Nephron (organoid): Measurements from ENCODE around the gene MMP15.

Experiments used
- H3K27ac Mint-ChIP-seq, 3 experiments: 2 replicates each; pipeline ENCODE4 v1.8.0; 2020; ENCODE audit warnings: mixed read lengths in 3 of 3, mild to moderate bottlenecking in 2 of 3, moderate library complexity in 1 of 3
- H3K27me3 Mint-ChIP-seq: 2 replicates; pipeline ENCODE4 v1.8.0; 2021; ENCODE audit warnings: low read depth, mild to moderate bottlenecking, moderate library complexity, mixed read lengths
- H3K36me3 Mint-ChIP-seq: 2 replicates; pipeline ENCODE4 v1.8.0; 2020; ENCODE audit warnings: low read depth, mixed read lengths
- H3K4me1 Mint-ChIP-seq: 2 replicates; pipeline ENCODE4 v1.8.0; 2020; ENCODE audit warnings: mixed read lengths
- H3K4me3 Mint-ChIP-seq, 3 experiments: 2 replicates each; pipeline ENCODE4 v1.8.0; 2020; ENCODE audit warnings: mild to moderate bottlenecking in 3 of 3, mixed read lengths in 3 of 3, moderate library complexity in 2 of 3
- H3K9me3 Mint-ChIP-seq: 2 replicates; pipeline ENCODE4 v1.8.0; 2020; ENCODE audit warnings: mixed read lengths
- TF ChIP-seq, protein P1 (sequence below), 3 experiments: fragments of 200-600 bp; sonication (generic); IDR thresholded peaks; one replicate each; pipeline ENCODE4 v1.5.0; 2021; ENCODE audit warnings: antibody characterized with exemption in 3 of 3; ENCODE audit not compliant: unreplicated experiment in 3 of 3

MMP15 gene

DNA sequence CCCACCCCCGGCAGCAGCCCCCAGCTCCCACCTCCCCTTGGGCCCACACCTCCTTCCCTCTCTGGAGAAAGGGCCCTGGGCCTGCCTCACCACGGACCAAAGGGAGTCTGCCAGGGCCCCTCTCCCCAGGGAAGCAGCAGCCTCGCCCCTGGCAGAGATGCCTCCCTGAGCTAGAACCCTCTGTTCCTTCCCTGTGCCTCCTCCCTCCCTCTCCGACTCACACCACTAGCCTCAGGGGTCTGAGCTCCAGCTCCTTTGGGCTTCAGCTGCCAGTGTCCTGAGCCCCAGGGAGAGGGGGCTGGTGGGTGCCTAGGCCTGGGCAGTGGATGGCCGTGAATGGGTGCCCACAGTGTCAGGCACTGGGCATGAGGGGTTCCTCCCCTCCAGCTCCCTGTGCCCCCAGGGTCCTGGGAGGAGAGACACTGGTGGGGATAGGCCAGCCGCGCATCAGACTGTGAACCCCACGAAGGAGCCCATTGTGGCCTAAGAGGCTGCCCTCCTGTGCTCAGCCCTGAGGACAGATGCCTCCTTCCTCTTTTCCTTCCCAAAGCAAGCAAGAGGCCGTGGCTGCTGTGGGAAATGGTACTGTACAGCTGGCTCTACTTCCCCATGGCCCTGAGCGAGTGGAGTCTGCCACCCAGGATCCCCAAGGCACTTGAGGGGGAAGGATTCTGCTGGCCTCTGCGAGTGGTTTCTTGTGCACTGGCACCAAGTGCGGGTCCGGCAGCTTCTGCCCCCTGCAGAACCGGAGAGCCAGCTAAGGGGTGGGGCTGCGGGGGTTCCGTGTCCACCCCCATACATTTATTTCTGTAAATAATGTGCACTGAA lies 20.7 kb downstream of the MMP15 start:
- peaks cover 3% of the 10 kb centered on the region for H3K27me3 Mint-ChIP-seq
- H3K4me3 Mint-ChIP-seq = no peak overlapping the region
- peaks cover 24% of the 10 kb centered on the region for H3K4me1 Mint-ChIP-seq
- no peaks in the 10 kb centered on the region for H3K9me3 Mint-ChIP-seq
- H3K27ac Mint-ChIP-seq = peak overlapping the region in 1 of 3 experiments; percentile 26
- H3K36me3 Mint-ChIP-seq = no peaks in the 10 kb centered on the region
- TF ChIP-seq, protein P1, sequence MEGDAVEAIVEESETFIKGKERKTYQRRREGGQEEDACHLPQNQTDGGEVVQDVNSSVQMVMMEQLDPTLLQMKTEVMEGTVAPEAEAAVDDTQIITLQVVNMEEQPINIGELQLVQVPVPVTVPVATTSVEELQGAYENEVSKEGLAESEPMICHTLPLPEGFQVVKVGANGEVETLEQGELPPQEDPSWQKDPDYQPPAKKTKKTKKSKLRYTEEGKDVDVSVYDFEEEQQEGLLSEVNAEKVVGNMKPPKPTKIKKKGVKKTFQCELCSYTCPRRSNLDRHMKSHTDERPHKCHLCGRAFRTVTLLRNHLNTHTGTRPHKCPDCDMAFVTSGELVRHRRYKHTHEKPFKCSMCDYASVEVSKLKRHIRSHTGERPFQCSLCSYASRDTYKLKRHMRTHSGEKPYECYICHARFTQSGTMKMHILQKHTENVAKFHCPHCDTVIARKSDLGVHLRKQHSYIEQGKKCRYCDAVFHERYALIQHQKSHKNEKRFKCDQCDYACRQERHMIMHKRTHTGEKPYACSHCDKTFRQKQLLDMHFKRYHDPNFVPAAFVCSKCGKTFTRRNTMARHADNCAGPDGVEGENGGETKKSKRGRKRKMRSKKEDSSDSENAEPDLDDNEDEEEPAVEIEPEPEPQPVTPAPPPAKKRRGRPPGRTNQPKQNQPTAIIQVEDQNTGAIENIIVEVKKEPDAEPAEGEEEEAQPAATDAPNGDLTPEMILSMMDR (IDR thresholded peaks at IDR 0.05; ENCODE audit: unreplicated experiment in 3 of 3) = no peak

DNA sequence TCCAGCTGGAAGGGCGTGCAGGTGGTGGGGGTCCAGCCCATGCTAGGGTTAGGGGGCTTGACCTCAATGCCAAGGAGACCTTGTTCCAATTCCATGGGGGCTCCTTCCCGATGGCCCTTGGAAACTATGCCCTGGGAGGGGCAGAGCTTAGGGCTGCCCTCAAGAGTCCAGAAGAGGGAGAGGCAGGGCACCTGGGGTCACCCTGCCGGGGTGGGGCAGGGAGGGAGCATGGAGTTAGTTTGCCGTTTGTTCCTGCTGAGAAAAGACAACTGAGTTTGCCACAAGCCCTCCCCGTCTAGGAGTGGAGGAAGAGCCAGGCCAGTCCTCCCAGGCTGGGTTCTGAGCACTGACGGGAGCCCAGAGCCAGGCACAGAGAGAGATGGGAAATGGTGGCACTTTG lies 21.4 kb downstream of the MMP15 start:
- Mint-ChIP-seq H3K4me1 (peaks cover 24% of the 10 kb centered on the region), H3K9me3 (no peaks in the 10 kb centered on the region), H3K4me3 (no peak overlapping the region), H3K36me3 (no peaks in the 10 kb centered on the region), H3K27ac (peak overlapping the region in 1 of 3 experiments; percentile 26), H3K27me3 (peaks cover 3% of the 10 kb centered on the region)
- TF ChIP-seq, protein P1 (IDR thresholded peaks at IDR 0.05; ENCODE audit: unreplicated experiment in 3 of 3) = no peak

- no peaks in the 10 kb centered on the region for H3K9me3 Mint-ChIP-seq
- peak overlapping the region; percentile 71 to 85 (median 75) for H3K27ac Mint-ChIP-seq
- H3K27me3 Mint-ChIP-seq = peaks cover 3% of the 10 kb centered on the region
- H3K4me1 Mint-ChIP-seq = peaks cover 24% of the 10 kb centered on the region
- no peaks in the 10 kb centered on the region for H3K36me3 Mint-ChIP-seq
- H3K4me3 Mint-ChIP-seq = no peak overlapping the region
- TF ChIP-seq, protein P1 (IDR thresholded peaks at IDR 0.05; ENCODE audit: unreplicated experiment in 3 of 3) = no peak
Observed at GRCh38 chr16:58047557-58048348, 22.2 kb downstream of the MMP15 start.

GRCh38 chr16:58048494-58049231 lies 23.1 kb downstream of the MMP15 start:
- Mint-ChIP-seq H3K9me3 (no peaks in the 10 kb centered on the region), H3K4me3 (no peak overlapping the region), H3K27me3 (peaks cover 3% of the 10 kb centered on the region), H3K36me3 (no peaks in the 10 kb centered on the region), H3K27ac (peak overlapping the region; percentile 71 to 85 (median 75)), H3K4me1 (peaks cover 24% of the 10 kb centered on the region)
- TF ChIP-seq, protein P1 (IDR thresholded peaks at IDR 0.05; ENCODE audit: unreplicated experiment in 3 of 3) = no peak

- H3K4me1 Mint-ChIP-seq = peaks cover 24% of the 10 kb centered on the region
- TF ChIP-seq, protein P1 (IDR thresholded peaks at IDR 0.05; ENCODE audit: unreplicated experiment in 3 of 3) = no peak
- no peaks in the 10 kb centered on the region for H3K36me3 Mint-ChIP-seq
- H3K27ac Mint-ChIP-seq = peak overlapping the region in 1 of 3 experiments; percentile 18
- H3K4me3 Mint-ChIP-seq = no peak overlapping the region
- H3K27me3 Mint-ChIP-seq = peaks cover 3% of the 10 kb centered on the region
- H3K9me3 Mint-ChIP-seq = no peaks in the 10 kb centered on the region
Observed at GRCh38 chr16:58049232-58050185, 24.0 kb downstream of the MMP15 start.
